ENCODE results near the gene TMEM17. TPM values are rescaled to one million over a fixed set of nuclear protein-coding genes. Genes with fewer than 3 reads are reported as not detected.

TMEM17 gene
- total and polyA plus RNA-seq, 2 experiments from 2014 or later = 0.94 to 1.7 TPM

DNA sequence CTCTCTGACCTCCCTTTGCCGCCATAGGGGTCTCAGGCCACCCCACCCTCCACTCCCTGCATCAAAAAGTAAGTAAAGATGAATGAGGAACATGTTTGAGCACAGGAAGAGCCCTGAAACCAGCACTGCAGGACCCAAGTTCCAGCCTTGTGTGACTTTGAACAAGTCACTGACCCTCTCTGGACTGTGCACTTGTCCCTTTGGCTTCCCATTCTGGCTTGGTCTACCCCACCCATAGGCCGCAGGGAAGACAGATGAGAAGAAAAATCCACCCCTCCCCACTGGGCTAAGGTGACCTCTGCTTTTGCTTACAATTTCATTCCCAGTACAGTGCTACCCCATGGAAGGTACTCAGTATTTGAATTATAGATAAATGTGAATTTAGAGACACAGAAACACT lies 43.8 kb downstream of the TMEM17 start:
- H3K4me3 ChIP-seq = no peak overlapping the region
- H2AFZ ChIP-seq = no peak overlapping the region
- H3K36me3 ChIP-seq (ENCODE audit: insufficient read depth) = no peaks in the 10 kb centered on the region
- peaks cover 7% of the 10 kb centered on the region; the same call in 1 of the 3 replicates for H3K9me3 Mint-ChIP-seq
- H3K27me3 Mint-ChIP-seq (ENCODE audit: insufficient read depth, low read depth, poor library complexity) = peaks cover 14% of the 10 kb centered on the region
- no peak overlapping the region for H3K27ac ChIP-seq (ENCODE audit: low read depth)
- ATAC-seq (no peak), DNase-seq (ENCODE audit: low spot score) (no peak)
- H3K27me3 ChIP-seq (ENCODE audit: insufficient read depth) = no peaks in the 10 kb centered on the region
- no peak overlapping the region for H3K27ac Mint-ChIP-seq
- no peaks in the 10 kb centered on the region for H4K20me1 ChIP-seq (replicated peaks; ENCODE audit: insufficient read depth)
- no peak overlapping the region for H3K4me3 Mint-ChIP-seq
- H3K79me2 ChIP-seq (replicated peaks; ENCODE audit: insufficient read depth) = no peaks in the 10 kb centered on the region
- 0 out of 3 replicates have a peak, but pooled peaks cover 6% of the 10 kb centered on the region for H3K36me3 Mint-ChIP-seq (ENCODE audit: low read depth)
- H3F3A ChIP-seq (replicated peaks; ENCODE audit: low read depth) = peaks cover 3% of the 10 kb centered on the region
- no peak overlapping the region for H3K4me2 ChIP-seq
- H3K4me1 ChIP-seq (ENCODE audit: insufficient read depth) = peaks cover 34% of the 10 kb centered on the region
- no peak for TF ChIP-seq ZNF114 (CRISPR knock-in tag; IDR thresholded peaks at IDR 0.05)
- TF ChIP-seq CTCF (conservative IDR thresholded peaks at IDR 0.05; ENCODE audit: low read depth in 2 of 2) = no peak
- TF ChIP-seq, protein P1, sequence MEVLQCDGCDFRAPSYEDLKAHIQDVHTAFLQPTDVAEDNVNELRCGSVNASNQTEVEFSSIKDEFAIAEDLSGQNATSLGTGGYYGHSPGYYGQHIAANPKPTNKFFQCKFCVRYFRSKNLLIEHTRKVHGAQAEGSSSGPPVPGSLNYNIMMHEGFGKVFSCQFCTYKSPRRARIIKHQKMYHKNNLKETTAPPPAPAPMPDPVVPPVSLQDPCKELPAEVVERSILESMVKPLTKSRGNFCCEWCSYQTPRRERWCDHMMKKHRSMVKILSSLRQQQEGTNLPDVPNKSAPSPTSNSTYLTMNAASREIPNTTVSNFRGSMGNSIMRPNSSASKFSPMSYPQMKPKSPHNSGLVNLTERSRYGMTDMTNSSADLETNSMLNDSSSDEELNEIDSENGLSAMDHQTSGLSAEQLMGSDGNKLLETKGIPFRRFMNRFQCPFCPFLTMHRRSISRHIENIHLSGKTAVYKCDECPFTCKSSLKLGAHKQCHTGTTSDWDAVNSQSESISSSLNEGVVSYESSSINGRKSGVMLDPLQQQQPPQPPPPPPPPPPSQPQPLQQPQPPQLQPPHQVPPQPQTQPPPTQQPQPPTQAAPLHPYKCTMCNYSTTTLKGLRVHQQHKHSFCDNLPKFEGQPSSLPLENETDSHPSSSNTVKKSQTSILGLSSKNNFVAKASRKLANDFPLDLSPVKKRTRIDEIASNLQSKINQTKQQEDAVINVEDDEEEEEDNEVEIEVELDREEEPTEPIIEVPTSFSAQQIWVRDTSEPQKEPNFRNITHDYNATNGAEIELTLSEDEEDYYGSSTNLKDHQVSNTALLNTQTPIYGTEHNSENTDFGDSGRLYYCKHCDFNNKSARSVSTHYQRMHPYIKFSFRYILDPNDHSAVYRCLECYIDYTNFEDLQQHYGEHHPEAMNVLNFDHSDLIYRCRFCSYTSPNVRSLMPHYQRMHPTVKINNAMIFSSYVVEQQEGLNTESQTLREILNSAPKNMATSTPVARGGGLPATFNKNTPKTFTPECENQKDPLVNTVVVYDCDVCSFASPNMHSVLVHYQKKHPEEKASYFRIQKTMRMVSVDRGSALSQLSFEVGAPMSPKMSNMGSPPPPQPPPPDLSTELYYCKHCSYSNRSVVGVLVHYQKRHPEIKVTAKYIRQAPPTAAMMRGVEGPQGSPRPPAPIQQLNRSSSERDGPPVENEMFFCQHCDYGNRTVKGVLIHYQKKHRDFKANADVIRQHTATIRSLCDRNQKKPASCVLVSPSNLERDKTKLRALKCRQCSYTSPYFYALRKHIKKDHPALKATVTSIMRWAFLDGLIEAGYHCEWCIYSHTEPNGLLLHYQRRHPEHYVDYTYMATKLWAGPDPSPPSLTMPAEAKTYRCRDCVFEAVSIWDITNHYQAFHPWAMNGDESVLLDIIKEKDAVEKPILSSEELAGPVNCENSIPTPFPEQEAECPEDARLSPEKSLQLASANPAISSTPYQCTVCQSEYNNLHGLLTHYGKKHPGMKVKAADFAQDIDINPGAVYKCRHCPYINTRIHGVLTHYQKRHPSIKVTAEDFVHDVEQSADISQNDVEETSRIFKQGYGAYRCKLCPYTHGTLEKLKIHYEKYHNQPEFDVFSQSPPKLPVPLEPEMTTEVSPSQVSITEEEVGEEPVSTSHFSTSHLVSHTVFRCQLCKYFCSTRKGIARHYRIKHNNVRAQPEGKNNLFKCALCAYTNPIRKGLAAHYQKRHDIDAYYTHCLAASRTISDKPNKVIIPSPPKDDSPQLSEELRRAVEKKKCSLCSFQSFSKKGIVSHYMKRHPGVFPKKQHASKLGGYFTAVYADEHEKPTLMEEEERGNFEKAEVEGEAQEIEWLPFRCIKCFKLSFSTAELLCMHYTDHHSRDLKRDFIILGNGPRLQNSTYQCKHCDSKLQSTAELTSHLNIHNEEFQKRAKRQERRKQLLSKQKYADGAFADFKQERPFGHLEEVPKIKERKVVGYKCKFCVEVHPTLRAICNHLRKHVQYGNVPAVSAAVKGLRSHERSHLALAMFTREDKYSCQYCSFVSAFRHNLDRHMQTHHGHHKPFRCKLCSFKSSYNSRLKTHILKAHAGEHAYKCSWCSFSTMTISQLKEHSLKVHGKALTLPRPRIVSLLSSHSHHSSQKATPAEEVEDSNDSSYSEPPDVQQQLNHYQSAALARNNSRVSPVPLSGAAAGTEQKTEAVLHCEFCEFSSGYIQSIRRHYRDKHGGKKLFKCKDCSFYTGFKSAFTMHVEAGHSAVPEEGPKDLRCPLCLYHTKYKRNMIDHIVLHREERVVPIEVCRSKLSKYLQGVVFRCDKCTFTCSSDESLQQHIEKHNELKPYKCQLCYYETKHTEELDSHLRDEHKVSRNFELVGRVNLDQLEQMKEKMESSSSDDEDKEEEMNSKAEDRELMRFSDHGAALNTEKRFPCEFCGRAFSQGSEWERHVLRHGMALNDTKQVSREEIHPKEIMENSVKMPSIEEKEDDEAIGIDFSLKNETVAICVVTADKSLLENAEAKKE (CRISPR knock-in tag; IDR thresholded peaks at IDR 0.05) = no peak
- no peaks in the 10 kb centered on the region for H3K9me2 ChIP-seq (ENCODE audit: insufficient read depth)
- H3K4me1 Mint-ChIP-seq = peaks cover 46% of the 10 kb centered on the region

GRCh38 chr2:62461707-62462106 lies 44.3 kb downstream of the TMEM17 start:
- Mint-ChIP-seq H3K9me3 (peaks cover 7% of the 10 kb centered on the region; the same call in 1 of the 3 replicates), H3K36me3 (ENCODE audit: low read depth) (0 out of 3 replicates have a peak, but pooled peaks cover 6% of the 10 kb centered on the region), H3K4me1 (peaks cover 43% of the 10 kb centered on the region), H3K27me3 (ENCODE audit: insufficient read depth, low read depth, poor library complexity) (peaks cover 15% of the 10 kb centered on the region), H3K4me3 (no peak overlapping the region), H3K27ac (no peak overlapping the region)
- peaks cover 32% of the 10 kb centered on the region for H3K4me1 ChIP-seq (ENCODE audit: insufficient read depth)
- no peak overlapping the region for H2AFZ ChIP-seq
- DNase-seq (ENCODE audit: low spot score) = no peak
- no peaks in the 10 kb centered on the region for H3K9me2 ChIP-seq (ENCODE audit: insufficient read depth)
- no peaks in the 10 kb centered on the region for H3K27me3 ChIP-seq (ENCODE audit: insufficient read depth)
- H4K20me1 ChIP-seq (replicated peaks; ENCODE audit: insufficient read depth) = no peaks in the 10 kb centered on the region
- ATAC-seq = no peak
- no peaks in the 10 kb centered on the region for H3K79me2 ChIP-seq (replicated peaks; ENCODE audit: insufficient read depth)
- no peak overlapping the region for H3K27ac ChIP-seq (ENCODE audit: low read depth)
- H3K4me3 ChIP-seq = no peak overlapping the region
- peaks cover 3% of the 10 kb centered on the region for H3F3A ChIP-seq (replicated peaks; ENCODE audit: low read depth)
- H3K36me3 ChIP-seq (ENCODE audit: insufficient read depth) = no peaks in the 10 kb centered on the region
- H3K4me2 ChIP-seq = no peak overlapping the region
- TF ChIP-seq EZH2phosphoT487 (IDR thresholded peaks at IDR 0.05; ENCODE audit: unreplicated experiment) = no peak
- TF ChIP-seq POLR2AphosphoS5 (IDR thresholded peaks at IDR 0.05; ENCODE audit: low read depth) = no peak
- TF ChIP-seq STAT1 (IDR thresholded peaks at IDR 0.05; ENCODE audit: unreplicated experiment) = no peak
- TF ChIP-seq CREB1 (CRISPR knock-in tag; IDR thresholded peaks at IDR 0.05; ENCODE audit: low read depth) = no peak
- TF ChIP-seq NANOG (IDR thresholded peaks at IDR 0.05; ENCODE audit: borderline replicate concordance) = no peak
- no peak for TF ChIP-seq REST (IDR thresholded peaks at IDR 0.05; ENCODE audit: unreplicated experiment)
